GM12875 (cell line): ENCODE data around the gene MYH14.
A peak's percentile ranks its signal among the peaks of the same experiment; 100 is the strongest.

ENCODE experiments used
- H3K4me3 ChIP-seq: one replicate; pipeline ENCODE4 v1.5.1; 2011; ENCODE audit warnings: low read depth, low read length, control low read depth
- TF ChIP-seq, protein P1 (sequence below): IDR thresholded peaks from 2 replicates; pipeline ENCODE4 v1.5.1; 2011; ENCODE audit warnings: low read depth, mild to moderate bottlenecking, control low read depth, inconsistent platforms, low read length, moderate library complexity, borderline replicate concordance; ENCODE audit not compliant: insufficient read depth

Gene MYH14

DNA sequence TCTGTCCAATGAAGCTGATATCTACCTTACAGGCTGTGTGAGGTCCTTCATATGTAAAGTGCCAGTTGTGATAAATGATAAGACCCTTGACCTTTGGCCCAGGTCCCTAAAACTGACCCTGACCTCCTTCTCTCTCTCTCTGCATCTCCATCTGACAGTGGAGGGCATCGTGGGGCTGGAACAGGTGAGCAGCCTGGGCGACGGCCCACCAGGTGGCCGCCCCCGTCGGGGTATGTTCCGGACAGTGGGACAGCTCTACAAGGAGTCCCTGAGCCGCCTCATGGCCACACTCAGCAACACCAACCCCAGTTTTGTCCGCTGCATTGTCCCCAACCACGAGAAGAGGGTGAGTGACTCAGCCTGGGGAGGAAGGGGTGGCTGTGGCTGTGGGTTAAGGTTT is 53.7 kb downstream of the MYH14 start:
- no peak overlapping the region for H3K4me3 ChIP-seq
- TF ChIP-seq, protein P1, sequence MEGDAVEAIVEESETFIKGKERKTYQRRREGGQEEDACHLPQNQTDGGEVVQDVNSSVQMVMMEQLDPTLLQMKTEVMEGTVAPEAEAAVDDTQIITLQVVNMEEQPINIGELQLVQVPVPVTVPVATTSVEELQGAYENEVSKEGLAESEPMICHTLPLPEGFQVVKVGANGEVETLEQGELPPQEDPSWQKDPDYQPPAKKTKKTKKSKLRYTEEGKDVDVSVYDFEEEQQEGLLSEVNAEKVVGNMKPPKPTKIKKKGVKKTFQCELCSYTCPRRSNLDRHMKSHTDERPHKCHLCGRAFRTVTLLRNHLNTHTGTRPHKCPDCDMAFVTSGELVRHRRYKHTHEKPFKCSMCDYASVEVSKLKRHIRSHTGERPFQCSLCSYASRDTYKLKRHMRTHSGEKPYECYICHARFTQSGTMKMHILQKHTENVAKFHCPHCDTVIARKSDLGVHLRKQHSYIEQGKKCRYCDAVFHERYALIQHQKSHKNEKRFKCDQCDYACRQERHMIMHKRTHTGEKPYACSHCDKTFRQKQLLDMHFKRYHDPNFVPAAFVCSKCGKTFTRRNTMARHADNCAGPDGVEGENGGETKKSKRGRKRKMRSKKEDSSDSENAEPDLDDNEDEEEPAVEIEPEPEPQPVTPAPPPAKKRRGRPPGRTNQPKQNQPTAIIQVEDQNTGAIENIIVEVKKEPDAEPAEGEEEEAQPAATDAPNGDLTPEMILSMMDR: no peak

DNA sequence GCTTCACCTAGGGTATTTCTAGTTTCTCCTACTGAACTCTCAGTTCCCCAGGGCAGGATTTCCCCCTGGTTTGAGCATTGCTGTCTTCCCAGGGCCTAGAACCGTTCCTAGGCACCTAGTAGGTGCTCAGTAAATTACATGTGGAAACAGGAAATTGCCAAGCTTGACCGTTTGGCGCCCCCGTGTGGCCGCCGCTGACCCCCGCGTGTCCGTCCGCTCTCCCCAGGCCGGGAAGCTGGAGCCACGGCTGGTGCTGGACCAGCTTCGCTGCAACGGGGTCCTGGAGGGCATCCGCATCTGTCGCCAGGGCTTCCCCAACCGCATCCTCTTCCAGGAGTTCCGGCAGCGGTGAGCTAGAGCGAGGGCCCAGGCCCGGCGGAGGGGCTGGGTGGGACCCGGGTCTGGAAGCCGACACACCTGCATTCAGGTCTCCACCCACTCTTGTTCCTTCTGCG is 55.5 kb downstream of the MYH14 start:
- TF ChIP-seq, protein P1: peak; percentile 49
- no peak overlapping the region for H3K4me3 ChIP-seq

DNA sequence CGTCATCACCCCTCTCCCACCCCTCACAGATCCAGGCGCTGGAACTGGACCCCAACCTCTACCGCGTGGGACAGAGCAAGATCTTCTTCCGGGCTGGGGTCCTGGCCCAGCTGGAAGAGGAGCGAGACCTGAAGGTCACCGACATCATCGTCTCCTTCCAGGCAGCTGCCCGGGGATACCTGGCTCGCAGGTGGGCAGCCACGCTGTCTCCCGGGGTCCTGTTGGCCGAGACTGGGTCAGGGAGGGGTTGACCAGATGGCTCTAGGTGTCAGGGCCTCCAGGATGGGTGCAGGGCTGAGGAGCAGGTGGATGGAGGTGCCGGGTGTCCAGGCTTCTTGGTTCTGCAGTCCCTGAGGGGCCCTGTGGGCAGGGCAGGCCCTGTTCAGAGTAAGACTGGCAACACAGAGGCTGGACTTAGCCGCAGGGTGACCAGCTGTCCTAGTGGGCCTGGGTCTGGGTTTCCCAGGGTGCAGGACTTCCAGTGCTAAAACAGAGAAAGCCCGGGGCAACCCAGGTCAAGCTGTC is 58.1 kb downstream of the MYH14 start:
- TF ChIP-seq, protein P1: no peak
- H3K4me3 ChIP-seq: no peak overlapping the region

DNA sequence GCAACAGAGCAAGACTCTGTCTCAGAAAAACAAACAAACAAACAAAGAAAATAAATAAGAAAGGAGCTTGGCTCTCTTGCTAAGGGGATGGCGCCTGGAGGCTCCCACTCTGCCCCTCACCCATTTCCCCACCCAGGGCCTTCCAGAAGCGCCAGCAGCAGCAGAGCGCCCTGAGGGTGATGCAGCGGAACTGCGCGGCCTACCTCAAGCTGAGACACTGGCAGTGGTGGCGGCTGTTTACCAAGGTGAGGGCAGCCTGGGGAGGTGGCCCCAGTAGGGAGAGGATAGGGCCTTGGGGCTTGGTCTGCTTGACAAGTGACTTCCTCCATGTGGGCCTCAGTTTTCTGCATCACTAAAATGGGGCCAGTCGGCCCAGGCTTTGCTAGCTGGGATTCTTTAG is 59.8 kb downstream of the MYH14 start:
- TF ChIP-seq, protein P1: no peak
- H3K4me3 ChIP-seq: no peak overlapping the region

DNA sequence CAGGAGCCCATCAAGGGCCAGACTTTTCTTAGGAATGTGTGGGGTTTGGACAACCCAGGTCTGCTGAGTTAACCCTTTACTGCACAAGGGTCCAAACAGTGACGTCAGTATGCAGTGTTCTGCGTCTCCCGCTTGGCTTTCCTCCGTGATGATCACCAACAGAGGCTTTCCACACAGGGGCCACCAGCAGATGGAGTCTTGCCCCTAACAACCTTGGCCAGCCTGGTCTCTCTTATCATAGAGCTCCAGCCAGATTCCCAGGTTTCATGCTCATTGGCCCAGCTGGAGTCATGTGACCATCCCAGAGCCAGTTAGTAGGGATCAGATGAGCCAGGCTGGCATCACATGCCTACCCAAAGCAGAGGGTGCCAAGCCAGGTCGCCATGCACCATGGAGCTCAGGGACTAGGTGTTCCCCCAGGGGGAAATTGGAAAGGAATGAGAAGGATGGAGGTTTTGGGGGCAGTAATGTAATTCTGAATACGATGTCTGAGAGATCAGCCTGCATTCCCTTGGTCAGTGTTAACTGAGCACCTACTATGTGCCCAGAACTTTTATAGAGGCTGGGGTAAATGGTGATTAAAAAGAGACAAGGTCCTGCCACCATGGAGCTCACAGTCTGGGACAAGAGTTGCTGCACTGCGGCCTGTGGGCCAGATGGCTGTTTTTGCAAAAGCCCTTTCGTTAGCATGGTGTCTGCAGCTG is 61.2 kb downstream of the MYH14 start:
- TF ChIP-seq, protein P1: no peak
- no peak overlapping the region for H3K4me3 ChIP-seq

DNA sequence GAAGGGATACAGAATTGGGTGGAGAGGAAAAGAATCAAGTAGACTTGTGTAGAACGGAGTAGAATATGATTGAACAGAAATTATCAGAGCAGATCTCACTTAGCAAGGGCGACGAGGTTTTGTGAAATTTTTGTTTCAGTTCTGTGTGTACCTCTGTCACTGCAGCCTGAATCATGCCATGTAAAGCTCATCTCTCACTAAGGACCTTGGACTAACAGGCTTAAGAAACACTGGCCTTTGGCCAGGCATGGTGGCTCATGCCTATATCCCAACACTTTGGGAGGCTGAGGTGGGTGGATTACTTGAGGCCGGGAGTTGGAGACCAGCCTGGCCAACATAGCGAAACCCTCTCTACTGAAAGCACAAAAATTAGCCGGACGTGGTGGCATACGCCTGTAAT is 62.6 kb downstream of the MYH14 start:
- TF ChIP-seq, protein P1: no peak
- no peak overlapping the region for H3K4me3 ChIP-seq

- TF ChIP-seq, protein P1: no peak
- no peak overlapping the region for H3K4me3 ChIP-seq
Measured at GRCh38 chr19:50266896-50267295, 63.5 kb downstream of the MYH14 start.
